GM12801 (cell line): Measurements from ENCODE around the gene EHBP1.

ENCODE experiments used
- TF ChIP-seq, protein P1 (sequence below): IDR thresholded peaks from one replicate; pipeline ENCODE4 v1.5.1; 2011; ENCODE audit warnings: control low read depth; ENCODE audit not compliant: insufficient read length; ENCODE audit errors: extremely low read depth

EHBP1 gene

DNA sequence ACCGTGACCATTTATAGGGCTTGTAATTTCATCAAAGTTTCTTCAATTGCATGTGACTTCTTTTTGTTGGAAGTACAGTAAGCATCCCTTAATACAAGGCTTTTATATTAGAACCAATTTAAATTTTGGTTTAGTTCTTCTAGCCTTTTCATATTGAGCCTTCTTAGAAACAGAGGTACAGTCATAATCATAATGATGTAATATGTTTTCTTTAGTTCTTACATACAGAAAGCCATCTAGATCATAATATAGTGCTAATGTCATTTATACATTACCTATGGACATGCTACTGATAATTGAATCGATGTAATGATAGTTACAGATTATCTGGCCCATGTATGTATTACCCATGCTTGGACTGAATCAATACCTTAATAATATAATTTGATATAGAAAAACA is 235.2 kb downstream of the EHBP1 start:
- TF ChIP-seq, protein P1, sequence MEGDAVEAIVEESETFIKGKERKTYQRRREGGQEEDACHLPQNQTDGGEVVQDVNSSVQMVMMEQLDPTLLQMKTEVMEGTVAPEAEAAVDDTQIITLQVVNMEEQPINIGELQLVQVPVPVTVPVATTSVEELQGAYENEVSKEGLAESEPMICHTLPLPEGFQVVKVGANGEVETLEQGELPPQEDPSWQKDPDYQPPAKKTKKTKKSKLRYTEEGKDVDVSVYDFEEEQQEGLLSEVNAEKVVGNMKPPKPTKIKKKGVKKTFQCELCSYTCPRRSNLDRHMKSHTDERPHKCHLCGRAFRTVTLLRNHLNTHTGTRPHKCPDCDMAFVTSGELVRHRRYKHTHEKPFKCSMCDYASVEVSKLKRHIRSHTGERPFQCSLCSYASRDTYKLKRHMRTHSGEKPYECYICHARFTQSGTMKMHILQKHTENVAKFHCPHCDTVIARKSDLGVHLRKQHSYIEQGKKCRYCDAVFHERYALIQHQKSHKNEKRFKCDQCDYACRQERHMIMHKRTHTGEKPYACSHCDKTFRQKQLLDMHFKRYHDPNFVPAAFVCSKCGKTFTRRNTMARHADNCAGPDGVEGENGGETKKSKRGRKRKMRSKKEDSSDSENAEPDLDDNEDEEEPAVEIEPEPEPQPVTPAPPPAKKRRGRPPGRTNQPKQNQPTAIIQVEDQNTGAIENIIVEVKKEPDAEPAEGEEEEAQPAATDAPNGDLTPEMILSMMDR = no peak

- TF ChIP-seq, protein P1 = no peak
These were observed 235.9 kb downstream of the EHBP1 start for GRCh38 chr2:62941413-62941812.

GRCh38 chr2:62944362-62944761 is 238.8 kb downstream of the EHBP1 start:
- TF ChIP-seq, protein P1 = no peak

DNA sequence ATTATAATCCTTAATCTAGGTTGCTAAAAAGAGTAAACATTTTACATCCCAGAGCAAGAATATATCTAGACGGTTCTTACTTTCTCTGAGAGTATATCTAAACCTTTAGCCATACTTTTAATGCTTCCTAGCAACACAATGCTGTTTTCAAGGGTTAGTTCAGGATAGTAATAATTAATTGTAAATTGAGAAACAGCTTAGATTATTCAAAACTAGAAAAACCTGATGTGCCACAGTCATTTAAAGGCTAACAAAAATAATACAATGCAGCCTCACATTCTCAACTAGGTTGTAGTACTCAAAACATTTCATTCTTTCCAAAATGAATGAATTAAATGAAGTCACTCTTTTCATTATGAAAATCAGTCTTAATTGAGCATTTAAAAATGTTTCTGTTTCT is 241.9 kb downstream of the EHBP1 start:
- TF ChIP-seq, protein P1 = no peak

GRCh38 chr2:62956651-62957050 is 251.1 kb downstream of the EHBP1 start:
- TF ChIP-seq, protein P1 = no peak

DNA sequence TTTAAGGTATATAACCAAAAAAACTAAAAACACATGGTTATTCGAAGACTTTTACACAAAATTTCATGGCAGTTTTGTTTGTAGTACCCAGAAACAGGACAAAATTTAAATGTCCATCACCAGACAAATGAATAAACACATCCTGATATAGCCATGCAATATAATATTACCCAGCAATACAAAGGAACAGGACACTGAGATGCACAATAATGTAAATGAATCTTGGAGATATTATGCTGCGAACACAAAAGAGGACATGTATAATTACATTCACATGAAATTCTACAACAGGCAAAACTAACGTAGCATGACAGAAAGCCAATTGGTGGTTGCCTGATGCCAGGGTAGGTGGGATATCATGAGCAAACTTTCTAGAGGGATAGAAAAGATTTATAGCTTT is 252.7 kb downstream of the EHBP1 start:
- TF ChIP-seq, protein P1 = no peak

- TF ChIP-seq, protein P1 = no peak
These were observed 258.5 kb downstream of the EHBP1 start for GRCh38 chr2:62964050-62964449.

- TF ChIP-seq, protein P1 = no peak
These were observed 259.2 kb downstream of the EHBP1 start for GRCh38 chr2:62964671-62965070.
